H1 (cell line): ENCODE data around the gene SNAI1. TPM values are rescaled to one million over a fixed set of nuclear protein-coding genes. Genes with fewer than 3 reads are reported as not detected.

Experiments
- CTCF ChIA-PET: fragments of 300-600 bp; sonication (Branson Sonifier 250); formaldehyde crosslinking; loops from one replicate; lab custom pipeline; 2021; ENCODE audit not compliant: partially characterized antibody; lab: Charles Lee
- POLR2A ChIA-PET: fragments of 300-600 bp; sonication (Branson Sonifier 250); formaldehyde crosslinking; loops from one replicate; lab custom pipeline; 2021; ENCODE audit warnings: inconsistent platforms; ENCODE audit not compliant: partially characterized antibody; lab: Charles Lee
- DNase-seq, 2 experiments: peaks; one replicate each; pipeline versions ENCODE4 v3.0.0 to v3.0.0-alpha.2; 2010 to 2022; ENCODE audit warnings: low spot score in 2 of 2, low read depth in 1 of 2, mixed read lengths in 1 of 2
- FAIRE-seq: peaks from 2 replicates; lab custom pipeline; 2011; peaks lifted over from hg19 to GRCh38; lab: Jason Lieb, UNC
- H2AFZ ChIP-seq: 2 replicates; pipeline ENCODE4 v1.8.1; 2012; ENCODE audit warnings: low read length, inconsistent platforms
- H2AK5ac ChIP-seq: 2 replicates; pipeline ENCODE4 v1.6.1; 2013; ENCODE audit warnings: low read depth, low read length
- H2BK120ac ChIP-seq: replicated peaks from 2 replicates; pipeline ENCODE3; 2013; ENCODE audit warnings: low read depth, low read length, inconsistent platforms
- H2BK12ac ChIP-seq: 2 replicates; pipeline ENCODE4 v1.6.1; 2013; ENCODE audit warnings: low read depth, low read length
- H2BK15ac ChIP-seq: 2 replicates; pipeline ENCODE4 v1.6.1; 2013; ENCODE audit warnings: low read length
- H2BK20ac ChIP-seq: 2 replicates; pipeline ENCODE4 v1.6.1; 2013; ENCODE audit warnings: low read length
- H2BK5ac ChIP-seq: 2 replicates; pipeline ENCODE4 v1.6.1; 2013; ENCODE audit warnings: low read depth, low read length
- H3K14ac ChIP-seq: 2 replicates; pipeline ENCODE4 v1.6.1; 2013; ENCODE audit warnings: inconsistent platforms; ENCODE audit not compliant: insufficient read length
- H3K18ac ChIP-seq: 2 replicates; pipeline ENCODE4 v1.6.1; 2013; ENCODE audit warnings: low read length; ENCODE audit errors: extremely low read depth
- H3K23ac ChIP-seq: 2 replicates; pipeline ENCODE4 v1.6.1; 2013; ENCODE audit warnings: inconsistent platforms; ENCODE audit not compliant: insufficient read length
- H3K23me2 ChIP-seq: 2 replicates; pipeline ENCODE4 v1.6.1; 2013; ENCODE audit warnings: low read depth, low read length
- H3K27ac ChIP-seq: 2 replicates; pipeline ENCODE4 v1.6.1; 2011; ENCODE audit warnings: low read depth, low read length, inconsistent platforms
- H3K27me3 ChIP-seq, 4 experiments: replicated peaks in 1 of 4; 1 replicate in 1 of 4; 2 replicates in 3 of 4; pipeline versions ENCODE4 v1.6.1 to v1.8.1; 2011 to 2013; ENCODE audit warnings: low read length in 3 of 4, mild to moderate bottlenecking in 3 of 4, inconsistent platforms in 2 of 4, mixed read lengths in 2 of 4, moderate library complexity in 1 of 4; ENCODE audit not compliant: control insufficient read depth in 3 of 4, insufficient read depth in 3 of 4; ENCODE audit errors: extremely low read depth in 1 of 4
- H3K36me3 ChIP-seq, 4 experiments: 2 replicates each; pipeline versions ENCODE4 v1.6.1 to v1.8.1; 2011 to 2013; ENCODE audit warnings: mild to moderate bottlenecking in 4 of 4, low read length in 3 of 4, moderate library complexity in 2 of 4, control low read depth in 1 of 4, inconsistent platforms in 1 of 4; ENCODE audit not compliant: insufficient read depth in 4 of 4, control insufficient read depth in 2 of 4
- H3K4ac ChIP-seq: replicated peaks from 2 replicates; pipeline ENCODE3; 2013; ENCODE audit warnings: low read length, low read depth, mixed read lengths, inconsistent platforms; ENCODE audit not compliant: insufficient read length
- H3K4me1 ChIP-seq, 4 experiments: replicated peaks in 1 of 4; 1 replicate in 1 of 4; 2 replicates in 3 of 4; pipeline versions ENCODE4 v1.6.1 to v1.8.1; 2011 to 2013; ENCODE audit warnings: low read length in 3 of 4, inconsistent platforms in 2 of 4, mixed read lengths in 1 of 4; ENCODE audit not compliant: insufficient read depth in 4 of 4, control insufficient read depth in 3 of 4
- H3K4me2 ChIP-seq, 2 experiments: 2 replicates each; pipeline versions ENCODE4 v1.6.1 to v1.8.1; 2011 to 2013; ENCODE audit warnings: low read depth in 2 of 2, low read length in 2 of 2, control low read depth in 1 of 2, inconsistent platforms in 1 of 2, mild to moderate bottlenecking in 1 of 2; ENCODE audit not compliant: insufficient read depth in 1 of 2
- H3K4me3 ChIP-seq, 4 experiments: fragments of 200-600, 300-600 bp in 1 of 4; sonication (generic), shearing (Covaris generic), sonication (Bioruptor Twin) in 1 of 4; 2 replicates each; pipeline versions ENCODE4 v1.5.1 to v1.8.1; 2011 to 2016; ENCODE audit warnings: low read length in 4 of 4, low read depth in 3 of 4, control low read depth in 2 of 4, inconsistent platforms in 2 of 4, mild to moderate bottlenecking in 2 of 4, mixed read lengths in 1 of 4, moderate library complexity in 1 of 4; ENCODE audit not compliant: insufficient read depth in 2 of 4; ENCODE audit errors: extremely low read depth in 1 of 4
- H3K56ac ChIP-seq: replicated peaks from 2 replicates; pipeline ENCODE3; 2013; ENCODE audit warnings: low read depth, mild to moderate bottlenecking, mixed read lengths, low read length, inconsistent platforms; ENCODE audit not compliant: insufficient read length
- H3K79me1 ChIP-seq: 2 replicates; pipeline ENCODE4 v1.6.1; 2013; ENCODE audit warnings: low read depth, low read length, control low read depth
- H3K79me2 ChIP-seq, 2 experiments: 2 replicates each; pipeline versions ENCODE4 v1.6.1 to v1.8.1; 2012 to 2013; ENCODE audit warnings: low read length in 2 of 2, mild to moderate bottlenecking in 2 of 2, inconsistent platforms in 1 of 2; ENCODE audit not compliant: insufficient read depth in 2 of 2, control insufficient read depth in 1 of 2
- H3K9ac ChIP-seq, 4 experiments: replicated peaks in 1 of 4; 1 replicate in 1 of 4; 2 replicates in 3 of 4; pipeline versions ENCODE4 v1.6.1 to v1.8.1; 2011 to 2013; ENCODE audit warnings: low read depth in 3 of 4, low read length in 3 of 4, control low read depth in 2 of 4, mild to moderate bottlenecking in 2 of 4, moderate library complexity in 2 of 4, inconsistent platforms in 1 of 4; ENCODE audit errors: extremely low read depth in 1 of 4
- H3K9me3 ChIP-seq, 2 experiments: 2 replicates each; pipeline versions ENCODE4 v1.6.1 to v1.8.1; 2012 to 2013; ENCODE audit warnings: mild to moderate bottlenecking in 2 of 2, moderate library complexity in 2 of 2, control low read depth in 1 of 2, inconsistent platforms in 1 of 2, low read depth in 1 of 2, low read length in 1 of 2, mixed read lengths in 1 of 2; ENCODE audit not compliant: insufficient read depth in 2 of 2
- H4K20me1 ChIP-seq, 2 experiments: replicated peaks in 1 of 2; 2 replicates each; pipeline versions ENCODE3 to v1.8.1; 2011 to 2013; ENCODE audit warnings: inconsistent platforms in 2 of 2, low read length in 2 of 2, mild to moderate bottlenecking in 1 of 2; ENCODE audit not compliant: insufficient read depth in 2 of 2, control insufficient read depth in 1 of 2
- H4K5ac ChIP-seq: 2 replicates; pipeline ENCODE4 v1.6.1; 2013; ENCODE audit warnings: low read length, low read depth, mixed read lengths, inconsistent platforms; ENCODE audit not compliant: insufficient read length
- H4K8ac ChIP-seq: 2 replicates; pipeline ENCODE4 v1.8.0; 2013; ENCODE audit warnings: mild to moderate bottlenecking, moderate library complexity, low read length, inconsistent platforms; ENCODE audit not compliant: insufficient read depth; ENCODE audit errors: extremely low read depth
- H4K91ac ChIP-seq: replicated peaks from 2 replicates; pipeline ENCODE3; 2013; ENCODE audit warnings: low read length, mixed read lengths, inconsistent platforms; ENCODE audit not compliant: insufficient read length
- CHD2 ChIP-seq: IDR thresholded peaks from 2 replicates; pipeline ENCODE4 v1.6.1; 2012; ENCODE audit warnings: low read length, improper control_type of control experiment
- E2F6 ChIP-seq: IDR thresholded peaks from 2 replicates; pipeline ENCODE4 v1.6.1; 2012; ENCODE audit warnings: inconsistent platforms
- WGBS, 2 experiments: shearing (Covaris generic) in 1 of 2; methylation state at CpG; one replicate each; pipeline versions ENCODE4 v1.1.6 to v1.1.7; 2013 to 2015; ENCODE audit warnings: low lambda C conversion rate in 2 of 2, mixed read lengths in 2 of 2, inconsistent platforms in 1 of 2, low coverage in 1 of 2, missing lambda C conversion rate in 1 of 2; ENCODE audit not compliant: insufficient replicate concordance in 2 of 2, insufficient coverage in 1 of 2, insufficient read length in 1 of 2; ENCODE audit errors: extremely low coverage in 1 of 2, missing lambda C conversion rate in 1 of 2; 5-methylcytosine and 5-hydroxymethylcytosine counted together
- polyA plus RNA-seq, 7 experiments: library from polyadenylated mRNA; depleted of rRNA in 3 of 7; stranded (reverse) in 5 of 7; unstranded in 2 of 7; fragments of >200 nt in 5 of 7; fragments of 200-250 nt in 2 of 7; gene quantifications; 1 replicate in 5 of 7; 2 replicates in 1 of 7; 4 replicates in 1 of 7; pipeline versions ENCODE4 v1.2.1 to v1.2.3, GENCODE V29; 2011 to 2013; ENCODE audit warnings: missing spikeins in 2 of 7, mixed read lengths in 2 of 7
- total RNA-seq: library from RNA; stranded (reverse); fragmentation: NEBNext Ultra II Directional; extraction: Animal tissue kit (Norgen Biotek cat#: 25700); gene quantifications from 2 replicates; pipeline ENCODE4 v1.2.1, GENCODE V29; 2021

SNAI1 gene
- total and polyA plus RNA-seq, 2 of the 8 experiments (the other 6 are each of a cell fraction or from before 2014, with no cell fraction given), result 6.5 to 8.0 TPM

GRCh38 chr20:50014570-50015562, 32.1 kb downstream of the SNAI1 start:
- Histone ChIP-seq H2BK12ac (peak overlapping the region; percentile 97; the same call in 1 of the 2 replicates), H3K79me2 (no peaks in the 10 kb centered on the region), H2BK15ac (peak overlapping the region; percentile 100)
- TF ChIP-seq CHD2 (no peak), E2F6 (peak; percentile 38; the same call in 1 of the 2 replicates)
- TF ChIP-seq, all 59 proteins: peak for 1
- H3K23me2 ChIP-seq, result no peaks in the 10 kb centered on the region; the same call in 1 of the 2 replicates
- ChIA-PET POLR2A (interaction anchor here (1.3 to 13.6 kb wide), 2 partner anchors 22 to 30 kb away, joined by 4 to 183 read pairs; partner anchors contain the start of gene SNAI1), CTCF (interaction anchor here (1.0 to 4.0 kb wide), 2 partner anchors 12 to 56 kb away, joined by 3 to 23 read pairs; no protein-coding TSS in a partner anchor)
- no peaks in the 10 kb centered on the region for H3K9me3 ChIP-seq
- H2BK120ac ChIP-seq, result no peak overlapping the region
- H2AFZ ChIP-seq, result no peak overlapping the region
- no peak overlapping the region for H3K27ac ChIP-seq
- no peak overlapping the region for H3K14ac ChIP-seq
- DNase-seq, result no peak
- H3K4me2 ChIP-seq, result no peak overlapping the region; a peak in 1 of 4 replicates
- WGBS, 2 experiments, result 82% methylated on average over 26 of the region's 38 CpGs; no CpG with 5 or more reads in 1 of the 2 experiments
- peak overlapping the region; percentile 19 for H3K18ac ChIP-seq
- H3K79me1 ChIP-seq, result no peaks in the 10 kb centered on the region
- peak overlapping the region; percentile 95 for H2BK20ac ChIP-seq
- peaks cover 0 to 19% (median 14%) of the 10 kb centered on the region in 4 experiments; a peak in 6 of 7 replicates for H3K4me1 ChIP-seq
- H4K91ac ChIP-seq, result peak overlapping the region; percentile 79
- H4K20me1 ChIP-seq, result no peaks in the 10 kb centered on the region
- no peak for FAIRE-seq
- no peak overlapping the region for H4K8ac ChIP-seq
- no peak overlapping the region for H4K5ac ChIP-seq
- H3K27me3 ChIP-seq, result peaks cover 0 to 9% (median 5%) of the 10 kb centered on the region in 4 experiments; a peak in 3 of 7 replicates
- no peak overlapping the region for H3K23ac ChIP-seq
- H3K9ac ChIP-seq, result peak overlapping the region in 1 of 4 experiments; percentile 44; a peak in 1 of 7 replicates
- H3K4me3 ChIP-seq, result no peak overlapping the region
- peak overlapping the region; percentile 81; the same call in 1 of the 2 replicates for H2BK5ac ChIP-seq
- no peak overlapping the region for H3K56ac ChIP-seq
- H2AK5ac ChIP-seq, result peak overlapping the region; percentile 90; the same call in 1 of the 2 replicates
- H3K36me3 ChIP-seq, result no peaks in the 10 kb centered on the region
- peak overlapping the region; percentile 90 for H3K4ac ChIP-seq
